ENCODE measurements around the gene EPN3.

The EPN3 gene

GRCh38 chr17:50514388-50514787 lies 18.1 kb upstream of the EPN3 start:
- TF ChIP-seq FOXM1 (IDR thresholded peaks at IDR 0.05; ENCODE audit: borderline replicate concordance) (no peak), HDGF (IDR thresholded peaks at IDR 0.05; ENCODE audit: borderline replicate concordance) (no peak), BHLHE40 (IDR thresholded peaks at IDR 0.05; ENCODE audit: borderline replicate concordance) (no peak), SP1 (IDR thresholded peaks at IDR 0.05) (no peak), PKNOX1 (IDR thresholded peaks at IDR 0.05) (no peak), FOXK2 (IDR thresholded peaks at IDR 0.05) (no peak), ELF4 (IDR thresholded peaks at IDR 0.05) (no peak), ARNT (IDR thresholded peaks at IDR 0.05) (no peak), SUZ12 (IDR thresholded peaks at IDR 0.05) (no peak), LEF1 (IDR thresholded peaks at IDR 0.05; ENCODE audit: borderline replicate concordance) (no peak), L3MBTL2 (conservative IDR thresholded peaks at IDR 0.05) (no peak), NFRKB (IDR thresholded peaks at IDR 0.05) (no peak), FOXA1 (IDR thresholded peaks at IDR 0.05) (no peak)
- CTCF ChIA-PET, result interaction anchor here (2.5 kb wide), 1 partner anchor 13 kb away, joined by 11 read pairs; no protein-coding TSS in a partner anchor
- DNase-seq (ENCODE audit: extremely low spot score), result no peak
- POLR2A ChIA-PET, result interaction anchor here (0.5 to 1.6 kb wide), 2 partner anchors 21 to 35 kb away, joined by 3 to 6 read pairs; no protein-coding TSS in a partner anchor

DNA sequence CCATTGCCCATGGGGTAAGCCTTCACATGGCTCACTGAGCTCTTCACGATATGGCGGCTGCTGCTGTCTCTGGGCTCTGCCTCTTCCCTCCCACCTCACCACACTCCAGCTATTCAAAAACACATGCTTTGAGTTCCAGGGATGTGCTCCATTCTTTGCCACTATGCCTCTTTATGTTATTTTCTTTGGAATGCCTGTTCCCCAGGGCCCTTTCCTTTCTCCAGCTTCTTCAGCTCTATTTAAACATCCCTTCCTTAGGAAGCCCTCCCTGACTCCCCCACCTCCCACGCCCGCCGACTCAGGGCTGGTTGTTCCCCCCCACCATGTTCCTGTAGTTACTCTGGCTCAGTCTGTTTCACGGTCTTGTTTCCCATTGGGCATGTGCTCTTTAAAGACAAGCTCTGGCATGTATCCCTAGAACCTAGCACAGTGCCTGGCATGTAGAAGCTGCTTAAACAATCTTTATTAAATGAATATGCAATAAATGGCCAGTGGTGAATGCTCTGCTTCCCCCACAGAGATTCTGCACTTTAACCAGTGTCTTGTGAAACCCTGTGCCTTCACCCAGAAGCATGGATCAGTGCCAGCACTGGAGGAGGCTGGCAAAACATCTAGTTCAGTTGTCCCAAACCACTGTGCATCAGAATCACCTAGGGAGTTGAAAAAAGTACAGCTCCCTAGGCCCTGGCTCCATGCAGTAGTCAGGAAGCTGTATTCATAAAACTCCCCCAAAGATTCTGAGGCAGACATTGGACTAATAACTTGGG lies 17.4 kb upstream of the EPN3 start:
- TF ChIP-seq ARNT (IDR thresholded peaks at IDR 0.05), result no peak
- TF ChIP-seq PKNOX1 (IDR thresholded peaks at IDR 0.05), result no peak
- no peak for TF ChIP-seq FOXM1 (IDR thresholded peaks at IDR 0.05; ENCODE audit: borderline replicate concordance)
- no peak for TF ChIP-seq L3MBTL2 (conservative IDR thresholded peaks at IDR 0.05)
- no peak for TF ChIP-seq TARDBP (IDR thresholded peaks at IDR 0.05)
- POLR2A ChIA-PET, result interaction anchor here (0.5 to 1.6 kb wide), 2 partner anchors 21 to 36 kb away, joined by 3 to 6 read pairs; no protein-coding TSS in a partner anchor
- no peak for DNase-seq (ENCODE audit: extremely low spot score)
- CTCF ChIA-PET, result interaction anchor here (0.6 to 2.5 kb wide), 4 partner anchors 9 to 36 kb away, joined by 3 to 11 read pairs (median 4); no protein-coding TSS in a partner anchor

- CTCF ChIA-PET, result interaction anchor here (0.7 to 1.0 kb wide), 3 partner anchors 33 to 570 kb away, joined by 3 read pairs; no protein-coding TSS in a partner anchor
These were observed 15.5 kb upstream of the EPN3 start for GRCh38 chr17:50517011-50517410.

DNA sequence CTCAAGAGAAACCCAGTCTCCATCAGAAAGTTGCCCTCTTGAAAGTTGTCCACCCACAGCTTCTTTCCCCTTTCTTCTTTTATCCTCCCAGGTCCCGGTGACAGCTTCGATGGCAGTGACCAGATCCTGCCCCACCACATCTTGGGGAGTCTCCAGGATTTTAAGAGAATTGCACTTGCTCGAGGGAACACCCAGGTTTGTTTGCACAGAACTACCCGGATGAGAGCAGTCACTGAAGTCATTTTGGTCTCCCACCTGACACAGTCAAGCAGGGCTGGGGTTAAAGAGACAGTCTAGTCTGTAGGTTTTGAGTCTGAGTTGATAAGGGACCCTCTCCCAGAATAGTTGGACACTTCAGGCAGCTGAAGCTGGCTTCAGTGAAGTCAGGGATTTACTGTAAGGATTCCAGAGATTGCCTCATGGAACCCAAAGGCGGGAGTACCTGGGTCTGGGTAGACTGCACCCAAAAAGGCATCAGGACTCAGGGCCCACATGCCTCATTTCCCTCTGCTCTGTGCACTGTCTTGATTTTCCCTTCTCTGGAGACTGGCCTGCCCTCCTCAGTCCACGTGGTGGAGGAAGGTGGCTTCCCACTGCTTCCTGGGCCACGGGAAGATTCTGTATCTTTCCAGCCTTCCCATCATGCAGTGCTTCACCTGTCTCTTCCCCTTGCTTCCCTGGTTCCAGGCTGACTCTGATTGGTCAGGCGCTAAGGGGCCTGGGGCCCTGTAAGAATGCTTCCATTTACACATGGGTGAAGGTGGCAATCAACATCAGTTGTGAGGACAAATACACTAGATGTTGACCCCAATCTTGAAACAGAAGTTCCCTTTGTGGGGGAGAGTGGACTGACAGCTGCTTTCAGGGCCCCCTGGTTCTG lies 14.8 kb upstream of the EPN3 start:
- CTCF ChIA-PET, result interaction anchor here (1.0 kb wide), 2 partner anchors 34 to 38 kb away, joined by 3 read pairs; no protein-coding TSS in a partner anchor
- DNase-seq (ENCODE audit: extremely low spot score), result no peak
- TF ChIP-seq PKNOX1 (IDR thresholded peaks at IDR 0.05), result no peak
- TF ChIP-seq CTBP1 (IDR thresholded peaks at IDR 0.05; ENCODE audit: borderline replicate concordance), result no peak
- TF ChIP-seq HDGF (IDR thresholded peaks at IDR 0.05; ENCODE audit: borderline replicate concordance), result no peak
- no peak for TF ChIP-seq ZNF384 (IDR thresholded peaks at IDR 0.05)
- TF ChIP-seq SP1 (IDR thresholded peaks at IDR 0.05), result no peak
- no peak for TF ChIP-seq FOXM1 (IDR thresholded peaks at IDR 0.05; ENCODE audit: borderline replicate concordance)
- TF ChIP-seq LEF1 (IDR thresholded peaks at IDR 0.05; ENCODE audit: borderline replicate concordance), result no peak
- no peak for TF ChIP-seq TARDBP (IDR thresholded peaks at IDR 0.05)
- TF ChIP-seq L3MBTL2 (conservative IDR thresholded peaks at IDR 0.05), result no peak; the same call in 1 of the 2 replicates
- TF ChIP-seq ARNT (IDR thresholded peaks at IDR 0.05), result no peak
- no peak for TF ChIP-seq NFRKB (IDR thresholded peaks at IDR 0.05)
- no peak for TF ChIP-seq BHLHE40 (IDR thresholded peaks at IDR 0.05; ENCODE audit: borderline replicate concordance)
- POLR2A ChIA-PET, result no interaction called here

More at GRCh38 chr17:50517011-50517410, 15.5 kb upstream of the EPN3 start:
- POLR2A ChIA-PET, result no interaction called here
- DNase-seq (ENCODE audit: extremely low spot score), result no peak
- no peak for TF ChIP-seq FOXK2 (IDR thresholded peaks at IDR 0.05)
- no peak for TF ChIP-seq ELF4 (IDR thresholded peaks at IDR 0.05)
- TF ChIP-seq ARNT (IDR thresholded peaks at IDR 0.05), result no peak
- TF ChIP-seq L3MBTL2 (conservative IDR thresholded peaks at IDR 0.05), result no peak
- TF ChIP-seq PKNOX1 (IDR thresholded peaks at IDR 0.05), result no peak
- TF ChIP-seq LEF1 (IDR thresholded peaks at IDR 0.05; ENCODE audit: borderline replicate concordance), result no peak
- no peak for TF ChIP-seq SP1 (IDR thresholded peaks at IDR 0.05)
- TF ChIP-seq FOXM1 (IDR thresholded peaks at IDR 0.05; ENCODE audit: borderline replicate concordance), result no peak
- no peak for TF ChIP-seq FOXA1 (IDR thresholded peaks at IDR 0.05)

- no peak for TF ChIP-seq CTBP1 (IDR thresholded peaks at IDR 0.05; ENCODE audit: borderline replicate concordance)
- TF ChIP-seq SP1 (IDR thresholded peaks at IDR 0.05), result no peak
- no peak for TF ChIP-seq L3MBTL2 (conservative IDR thresholded peaks at IDR 0.05)
- TF ChIP-seq NFRKB (IDR thresholded peaks at IDR 0.05), result no peak
- no peak for TF ChIP-seq PKNOX1 (IDR thresholded peaks at IDR 0.05)
- TF ChIP-seq FOXM1 (IDR thresholded peaks at IDR 0.05; ENCODE audit: borderline replicate concordance), result no peak
- no peak for TF ChIP-seq FOXK2 (IDR thresholded peaks at IDR 0.05)
- no peak for TF ChIP-seq BHLHE40 (IDR thresholded peaks at IDR 0.05; ENCODE audit: borderline replicate concordance)
- TF ChIP-seq TARDBP (IDR thresholded peaks at IDR 0.05), result no peak
- TF ChIP-seq LEF1 (IDR thresholded peaks at IDR 0.05; ENCODE audit: borderline replicate concordance), result no peak
- TF ChIP-seq ZNF384 (IDR thresholded peaks at IDR 0.05), result no peak
- no peak for TF ChIP-seq HDGF (IDR thresholded peaks at IDR 0.05; ENCODE audit: borderline replicate concordance)
- no peak for TF ChIP-seq ARNT (IDR thresholded peaks at IDR 0.05)
- ChIA-PET CTCF (no interaction called here), POLR2A (interaction anchor here (1.4 kb wide), 1 partner anchor 23 kb away, joined by 5 read pairs; no protein-coding TSS in a partner anchor)
- no peak for DNase-seq (ENCODE audit: extremely low spot score)
These were observed 14.0 kb upstream of the EPN3 start for GRCh38 chr17:50518384-50519023.

All from HEK293T (cell line).